ENCODE results near the gene BCL7C. TPM values are rescaled to one million over a fixed set of nuclear protein-coding genes. Genes with fewer than 3 reads are reported as not detected.

The BCL7C gene
- total and polyA plus RNA-seq, 8 donors, result 12.2 to 58.2 (median 30.6) TPM

DNA sequence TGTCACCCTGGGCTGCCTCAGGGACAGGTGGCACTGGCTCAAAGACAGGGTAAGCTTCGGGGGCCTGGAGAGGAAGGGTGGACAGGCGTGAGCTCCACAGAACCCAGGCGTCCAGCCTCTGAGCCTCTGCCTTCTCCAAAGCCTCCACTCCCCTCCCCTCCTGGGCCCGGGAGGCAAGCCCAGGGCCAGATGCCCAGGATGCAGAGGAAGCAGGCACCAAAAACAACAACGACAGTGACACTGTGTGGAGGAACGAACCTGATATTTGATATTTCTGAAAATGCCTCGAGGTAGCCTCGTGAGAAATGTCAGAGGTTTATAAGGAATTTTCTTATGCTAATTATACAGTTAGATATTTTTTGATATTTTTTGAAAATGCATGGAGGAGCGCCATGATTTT is 6.0 kb downstream of the BCL7C start:
- Histone ChIP-seq H3K27me3 (no peaks in the 10 kb centered on the region), H3K36me3 (peaks cover 19 to 86% (median 79%) of the 10 kb centered on the region in 4 donors), H3K9me3 (no peaks in the 10 kb centered on the region), H3K4me1 (peaks cover 7 to 13% (median 9%) of the 10 kb centered on the region in 4 donors), H3K27ac (no peak overlapping the region), H3K4me3 (no peak overlapping the region)
- DNase-seq, result no peak
- 80 to 92% (median 84%) methylated on average over 9 of the region's 9 CpGs for WGBS, 5 donors
- intact Hi-C loops (cut with DNase I; ENCODE audit: low total_unique reads), result no loop called here
- no peak for TF ChIP-seq POLR2AphosphoS5 (IDR thresholded peaks at IDR 0.05)

DNA sequence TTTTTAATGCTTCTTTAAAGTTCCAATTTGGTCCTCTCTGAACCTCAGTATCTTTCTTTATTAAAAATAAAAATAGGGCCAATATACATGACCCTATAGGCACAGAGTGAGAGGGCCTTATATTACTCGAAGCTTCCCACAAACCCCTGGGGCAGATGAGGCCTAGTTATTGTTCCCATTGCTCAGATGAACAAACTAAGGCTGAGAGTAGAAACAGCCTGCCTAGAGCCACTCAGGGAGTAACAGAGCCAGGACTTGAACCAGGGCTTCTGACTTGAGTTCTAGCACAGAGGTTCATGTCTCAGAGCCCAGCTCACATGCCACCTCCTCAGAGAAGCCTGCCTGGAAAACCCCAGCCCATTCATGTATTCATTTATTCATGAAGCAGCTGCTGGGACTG is 7.7 kb downstream of the BCL7C start:
- DNase-seq, result no peak
- no peak for TF ChIP-seq POLR2A (IDR thresholded peaks at IDR 0.05)
- TF ChIP-seq, protein P1, sequence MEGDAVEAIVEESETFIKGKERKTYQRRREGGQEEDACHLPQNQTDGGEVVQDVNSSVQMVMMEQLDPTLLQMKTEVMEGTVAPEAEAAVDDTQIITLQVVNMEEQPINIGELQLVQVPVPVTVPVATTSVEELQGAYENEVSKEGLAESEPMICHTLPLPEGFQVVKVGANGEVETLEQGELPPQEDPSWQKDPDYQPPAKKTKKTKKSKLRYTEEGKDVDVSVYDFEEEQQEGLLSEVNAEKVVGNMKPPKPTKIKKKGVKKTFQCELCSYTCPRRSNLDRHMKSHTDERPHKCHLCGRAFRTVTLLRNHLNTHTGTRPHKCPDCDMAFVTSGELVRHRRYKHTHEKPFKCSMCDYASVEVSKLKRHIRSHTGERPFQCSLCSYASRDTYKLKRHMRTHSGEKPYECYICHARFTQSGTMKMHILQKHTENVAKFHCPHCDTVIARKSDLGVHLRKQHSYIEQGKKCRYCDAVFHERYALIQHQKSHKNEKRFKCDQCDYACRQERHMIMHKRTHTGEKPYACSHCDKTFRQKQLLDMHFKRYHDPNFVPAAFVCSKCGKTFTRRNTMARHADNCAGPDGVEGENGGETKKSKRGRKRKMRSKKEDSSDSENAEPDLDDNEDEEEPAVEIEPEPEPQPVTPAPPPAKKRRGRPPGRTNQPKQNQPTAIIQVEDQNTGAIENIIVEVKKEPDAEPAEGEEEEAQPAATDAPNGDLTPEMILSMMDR (IDR thresholded peaks at IDR 0.05), result no peak
- no peak for TF ChIP-seq POLR2AphosphoS5 (IDR thresholded peaks at IDR 0.05)
- no peak for TF ChIP-seq EP300 (IDR thresholded peaks at IDR 0.05)
- Histone ChIP-seq H3K27me3 (no peaks in the 10 kb centered on the region), H3K27ac (no peak overlapping the region), H3K9me3 (no peaks in the 10 kb centered on the region), H3K4me1 (peaks cover 0 to 13% (median 2%) of the 10 kb centered on the region in 4 donors), H3K4me3 (no peak overlapping the region), H3K36me3 (peaks cover 19 to 92% (median 82%) of the 10 kb centered on the region in 4 donors)
- WGBS, 5 donors, result 88 to 100% (median 95%) methylated on average over 1 of the region's 1 CpG
- intact Hi-C loops (cut with DNase I; ENCODE audit: low total_unique reads), result no loop called here

DNA sequence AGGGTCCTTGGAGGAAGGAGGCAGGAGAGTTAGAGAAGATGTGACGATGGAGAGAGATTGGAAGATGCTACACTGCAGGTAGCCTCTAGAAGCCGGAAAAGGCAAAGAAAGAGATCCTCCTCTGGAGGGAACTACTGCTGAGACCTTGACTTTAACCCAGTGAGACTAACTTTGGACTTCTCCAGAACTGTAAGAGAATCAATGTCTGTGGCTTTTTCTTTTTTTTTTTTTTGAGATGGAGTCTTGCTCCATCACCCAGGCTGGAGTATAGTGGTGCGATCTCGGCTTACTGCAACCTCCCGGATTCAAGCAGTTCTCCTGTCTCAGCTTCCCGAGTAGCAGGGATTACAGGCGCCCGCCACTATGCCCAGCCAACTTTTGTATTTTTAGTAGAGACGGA is 8.7 kb downstream of the BCL7C start:
- Histone ChIP-seq H3K27me3 (no peaks in the 10 kb centered on the region), H3K9me3 (no peaks in the 10 kb centered on the region), H3K36me3 (peaks cover 19 to 89% (median 80%) of the 10 kb centered on the region in 4 donors), H3K4me1 (peaks cover 0 to 13% (median 2%) of the 10 kb centered on the region in 4 donors), H3K4me3 (no peak overlapping the region), H3K27ac (no peak overlapping the region)
- no peak for DNase-seq
- intact Hi-C loops (cut with DNase I; ENCODE audit: low total_unique reads), result no loop called here
- no peak for TF ChIP-seq POLR2AphosphoS5 (IDR thresholded peaks at IDR 0.05)
- TF ChIP-seq EP300 (IDR thresholded peaks at IDR 0.05), result no peak
- TF ChIP-seq, protein P1 (IDR thresholded peaks at IDR 0.05), result no peak
- TF ChIP-seq POLR2A (IDR thresholded peaks at IDR 0.05), result no peak
- WGBS, 5 donors, result 87 to 95% (median 91%) methylated on average over 9 of the region's 9 CpGs

DNA sequence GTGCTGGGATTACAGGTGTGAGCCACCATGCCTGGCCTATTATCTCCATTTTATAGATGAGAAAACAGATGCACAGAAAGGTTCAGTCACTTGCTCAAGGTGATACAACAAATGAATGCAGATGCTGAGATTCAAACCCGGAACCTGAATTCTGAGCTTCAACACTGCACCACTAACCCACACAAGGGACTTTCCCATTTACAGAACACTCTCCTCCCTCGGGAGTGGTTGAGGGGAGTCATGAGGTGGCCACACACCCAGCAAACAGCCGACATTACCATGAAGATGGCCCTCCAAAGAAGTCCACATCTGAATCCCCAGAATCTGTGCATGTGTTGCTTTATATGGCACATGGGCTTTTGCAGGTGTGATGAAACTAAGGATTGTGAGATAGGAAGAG is 9.1 kb downstream of the BCL7C start:
- TF ChIP-seq, protein P1 (IDR thresholded peaks at IDR 0.05), result no peak
- TF ChIP-seq EP300 (IDR thresholded peaks at IDR 0.05), result no peak
- no peak for TF ChIP-seq POLR2A (IDR thresholded peaks at IDR 0.05)
- no peak for TF ChIP-seq POLR2AphosphoS5 (IDR thresholded peaks at IDR 0.05)
- 76 to 89% (median 82%) methylated on average over 3 of the region's 3 CpGs for WGBS, 5 donors
- Histone ChIP-seq H3K27me3 (no peaks in the 10 kb centered on the region), H3K27ac (no peak overlapping the region), H3K4me3 (no peak overlapping the region), H3K36me3 (peaks cover 16 to 89% (median 80%) of the 10 kb centered on the region in 4 donors), H3K9me3 (no peaks in the 10 kb centered on the region), H3K4me1 (peaks cover 0 to 13% (median 2%) of the 10 kb centered on the region in 4 donors)
- no peak for DNase-seq
- intact Hi-C loops (cut with DNase I; ENCODE audit: low total_unique reads), result no loop called here

DNA sequence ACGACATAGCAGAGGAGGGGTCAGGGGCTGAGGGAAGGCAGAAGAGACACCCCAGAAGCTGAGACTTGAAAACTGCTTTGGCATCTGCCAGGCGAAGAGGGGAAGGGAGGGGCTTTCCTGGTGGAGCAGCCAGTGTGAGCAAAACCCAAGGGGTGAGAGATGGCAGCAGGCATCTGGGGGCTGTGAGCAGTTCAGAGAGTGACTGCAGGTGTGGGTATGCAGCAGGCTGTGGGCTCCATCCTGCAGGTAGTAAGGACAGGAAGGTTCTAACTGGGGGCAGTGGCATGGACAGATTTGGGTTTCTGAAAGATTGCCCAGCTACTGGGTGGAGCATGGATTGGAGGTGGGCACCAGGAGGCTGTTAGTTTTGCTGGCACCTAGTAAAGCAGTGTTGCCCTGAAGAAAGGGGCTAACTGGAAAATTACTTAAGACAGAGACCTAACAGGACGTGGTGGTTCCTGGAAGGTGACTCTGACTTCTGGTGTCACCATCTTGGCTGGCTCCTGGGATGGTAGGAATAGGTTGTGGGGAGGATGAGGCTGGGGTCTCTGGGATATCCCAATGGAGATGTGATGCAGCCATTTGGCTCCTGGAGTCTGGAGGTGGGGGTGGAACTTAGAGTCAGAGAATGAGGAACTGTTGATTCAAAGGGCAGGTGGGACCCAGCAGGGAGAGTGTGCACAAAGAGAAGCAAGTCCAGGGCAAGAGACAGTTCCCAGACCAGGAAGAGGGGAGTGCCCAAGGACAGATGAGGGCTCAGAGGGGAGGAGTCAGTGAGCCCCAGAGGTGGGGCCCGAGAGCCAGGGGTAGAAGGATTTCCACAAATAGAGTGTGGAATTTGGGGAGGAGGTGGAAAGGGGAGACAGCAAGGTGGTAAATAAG is 11.2 kb downstream of the BCL7C start:
- Histone ChIP-seq H3K27ac (no peak overlapping the region), H3K36me3 (peaks cover 3 to 84% (median 70%) of the 10 kb centered on the region in 4 donors), H3K4me1 (peaks cover 0 to 25% (median 5%) of the 10 kb centered on the region in 4 donors), H3K9me3 (no peaks in the 10 kb centered on the region), H3K27me3 (no peaks in the 10 kb centered on the region), H3K4me3 (no peak overlapping the region)
- TF ChIP-seq POLR2A (IDR thresholded peaks at IDR 0.05), result no peak
- no peak for TF ChIP-seq EP300 (IDR thresholded peaks at IDR 0.05)
- TF ChIP-seq POLR2AphosphoS5 (IDR thresholded peaks at IDR 0.05), result no peak
- TF ChIP-seq, protein P1 (IDR thresholded peaks at IDR 0.05), result no peak
- DNase-seq, result no peak
- 69 to 82% (median 75%) methylated on average over 4 of the region's 4 CpGs for WGBS, 5 donors
- intact Hi-C loops (cut with DNase I; ENCODE audit: low total_unique reads), result no loop called here

Data from stomach (tissue), 9 donors.